ENCODE data around the gene GREB1L. TPM values are rescaled to one million over a fixed set of nuclear protein-coding genes. Genes with fewer than 3 reads are reported as not detected.

The GREB1L gene
- total and polyA plus RNA-seq, 10 of the 15 experiments (the other 5 are each of a cell fraction or from before 2014, with no cell fraction given) = under 0.01 to 0.11 (median 0.03) TPM; not detected in 1

- SMC1A ChIA-PET (ENCODE audit: uncharacterized antibody, unreplicated experiment) = no interaction called here
- DNase-seq (ENCODE audit: low read depth, low spot score) = no peak
- TF ChIP-seq HSF1 (IDR thresholded peaks at IDR 0.05; ENCODE audit: low read depth, low read length) (no peak), MXI1 (IDR thresholded peaks at IDR 0.05; ENCODE audit: low read depth, low read length) (no peak), LARP7 (IDR thresholded peaks at IDR 0.05) (no peak), NR2C1 (IDR thresholded peaks at IDR 0.05) (no peak), IKZF1 (conservative IDR thresholded peaks at IDR 0.05) (no peak), RAD21 (IDR thresholded peaks at IDR 0.05; ENCODE audit: insufficient read depth, low read depth, low read length) (no peak), SREBF1 (IDR thresholded peaks at IDR 0.05; ENCODE audit: low read length) (no peak), CREM (IDR thresholded peaks at IDR 0.05; ENCODE audit: low read depth) (no peak), ZBTB33 (IDR thresholded peaks at IDR 0.05) (no peak), NFYB (IDR thresholded peaks at IDR 0.05; ENCODE audit: insufficient read depth, low read depth, low read length) (no peak)
- Histone ChIP-seq H3K27ac (ENCODE audit: control insufficient read depth, insufficient read depth) (no peak overlapping the region), H3K4me2 (ENCODE audit: control insufficient read depth, insufficient read depth) (no peak overlapping the region), H2AFZ (ENCODE audit: control insufficient read depth, low read depth, low read length) (no peak overlapping the region), H3K36me3 (ENCODE audit: control insufficient read depth in 2 of 2, insufficient read depth in 2 of 2, low read length in 1 of 2) (no peaks in the 10 kb centered on the region), H3K79me2 (ENCODE audit: control insufficient read depth, insufficient read depth, low read length) (no peaks in the 10 kb centered on the region), H3K9ac (ENCODE audit: control insufficient read depth, insufficient read depth, low read length) (no peak overlapping the region), H4K20me1 (ENCODE audit: control insufficient read depth, insufficient read depth) (no peaks in the 10 kb centered on the region), H3K4me1 (ENCODE audit: control insufficient read depth, insufficient read depth, low read length) (no peaks in the 10 kb centered on the region), H3K4me3 (no peak overlapping the region), H3K9me3 (replicated peaks; ENCODE audit: control insufficient read depth, insufficient read depth, low read length) (no peaks in the 10 kb centered on the region), H3K27me3 (replicated peaks in 1 of 2; ENCODE audit: control insufficient read depth in 2 of 2, insufficient read depth in 2 of 2, low read length in 1 of 2) (no peaks in the 10 kb centered on the region; a peak in 1 of 4 replicates)
- in situ Hi-C loops (cut with MboI) = no loop called here
- intact Hi-C loops (cut with micrococcal nuclease; ENCODE audit: unreplicated experiment) = no loop called here
- no peak for ATAC-seq
- POLR2A ChIA-PET = no interaction called here
- FAIRE-seq = no peak
- no TSS peak for BruUV-seq (replicated peaks)
- WGBS (ENCODE audit: insufficient coverage, insufficient replicate concordance, low lambda C conversion rate, missing lambda C conversion rate) = 4% methylated on average over 1 of the region's 1 CpG
- CTCF ChIA-PET = interaction anchor here (1.1 kb wide), 1 partner anchor 9 kb away, joined by 3 read pairs; no protein-coding TSS in a partner anchor
- RAD21 ChIA-PET (ENCODE audit: unreplicated experiment) = no interaction called here
Measured at GRCh38 chr18:21269349-21269748, 27.3 kb downstream of the GREB1L start.

All from GM12878 (cell line).